ENCODE data around the gene OPTC.

Gene OPTC

DNA sequence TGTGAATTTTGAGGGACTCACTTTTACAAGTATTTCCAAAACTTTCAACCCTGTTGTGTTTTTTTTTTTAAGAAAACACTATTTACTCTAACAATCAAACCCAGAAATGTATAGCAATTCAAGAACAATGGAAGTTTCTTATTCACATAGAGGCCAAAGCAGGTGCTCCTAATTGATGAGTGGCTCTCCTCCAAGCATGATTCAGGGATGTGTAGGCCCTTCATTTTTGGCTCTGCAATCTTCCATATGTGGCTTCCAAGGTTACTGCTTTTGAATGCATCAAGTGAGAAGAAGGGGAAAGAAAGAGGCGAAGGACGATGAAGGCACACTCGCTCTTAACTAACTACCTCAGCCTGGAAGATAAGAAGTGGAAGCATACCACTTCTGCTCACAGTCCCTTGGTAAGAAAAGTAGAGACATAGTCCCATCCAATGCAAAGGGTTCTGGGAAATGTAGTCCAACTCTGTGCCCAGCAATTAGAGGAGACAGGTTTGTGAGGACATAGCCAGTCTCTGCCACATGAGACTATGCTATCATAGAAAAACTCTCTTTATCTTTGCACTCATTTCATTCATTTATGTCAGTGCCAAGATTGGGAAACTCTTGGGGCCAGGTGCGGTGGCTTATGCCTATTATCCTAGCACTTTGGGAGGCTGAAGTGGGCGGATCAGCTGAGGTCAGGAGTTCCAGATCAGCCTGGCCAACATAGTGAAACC is 46.0 kb downstream of the OPTC start:
- no peak for DNase-seq (ENCODE audit: low read depth)
- H3K4me3 ChIP-seq (ENCODE audit: low read depth, low read length): no peak overlapping the region
- TF ChIP-seq, protein P1, sequence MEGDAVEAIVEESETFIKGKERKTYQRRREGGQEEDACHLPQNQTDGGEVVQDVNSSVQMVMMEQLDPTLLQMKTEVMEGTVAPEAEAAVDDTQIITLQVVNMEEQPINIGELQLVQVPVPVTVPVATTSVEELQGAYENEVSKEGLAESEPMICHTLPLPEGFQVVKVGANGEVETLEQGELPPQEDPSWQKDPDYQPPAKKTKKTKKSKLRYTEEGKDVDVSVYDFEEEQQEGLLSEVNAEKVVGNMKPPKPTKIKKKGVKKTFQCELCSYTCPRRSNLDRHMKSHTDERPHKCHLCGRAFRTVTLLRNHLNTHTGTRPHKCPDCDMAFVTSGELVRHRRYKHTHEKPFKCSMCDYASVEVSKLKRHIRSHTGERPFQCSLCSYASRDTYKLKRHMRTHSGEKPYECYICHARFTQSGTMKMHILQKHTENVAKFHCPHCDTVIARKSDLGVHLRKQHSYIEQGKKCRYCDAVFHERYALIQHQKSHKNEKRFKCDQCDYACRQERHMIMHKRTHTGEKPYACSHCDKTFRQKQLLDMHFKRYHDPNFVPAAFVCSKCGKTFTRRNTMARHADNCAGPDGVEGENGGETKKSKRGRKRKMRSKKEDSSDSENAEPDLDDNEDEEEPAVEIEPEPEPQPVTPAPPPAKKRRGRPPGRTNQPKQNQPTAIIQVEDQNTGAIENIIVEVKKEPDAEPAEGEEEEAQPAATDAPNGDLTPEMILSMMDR (conservative IDR thresholded peaks at IDR 0.05; ENCODE audit: low read depth, low read length): no peak

DNA sequence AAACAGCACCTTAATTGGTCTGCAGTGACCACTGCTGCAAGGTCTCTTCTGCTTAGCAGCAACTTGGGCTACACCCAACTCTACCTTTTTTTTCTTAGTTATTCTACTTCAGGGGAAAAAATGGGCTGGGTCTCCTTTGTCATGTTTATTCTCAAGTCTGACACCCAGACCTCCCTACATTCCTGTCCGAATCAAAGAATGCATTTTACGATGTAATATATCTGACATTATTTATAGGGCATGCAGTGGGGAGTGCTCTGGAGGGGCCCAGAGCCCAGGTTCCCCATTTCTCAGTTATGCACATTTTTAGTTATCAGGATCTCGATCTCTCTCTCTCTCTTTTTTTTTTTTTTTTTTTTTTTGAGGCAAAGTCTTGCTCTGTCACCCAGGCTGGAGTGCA is 50.5 kb downstream of the OPTC start:
- TF ChIP-seq, protein P1 (conservative IDR thresholded peaks at IDR 0.05; ENCODE audit: low read depth, low read length): no peak
- DNase-seq (ENCODE audit: low read depth): no peak
- no peak overlapping the region for H3K4me3 ChIP-seq (ENCODE audit: low read depth, low read length)

DNA sequence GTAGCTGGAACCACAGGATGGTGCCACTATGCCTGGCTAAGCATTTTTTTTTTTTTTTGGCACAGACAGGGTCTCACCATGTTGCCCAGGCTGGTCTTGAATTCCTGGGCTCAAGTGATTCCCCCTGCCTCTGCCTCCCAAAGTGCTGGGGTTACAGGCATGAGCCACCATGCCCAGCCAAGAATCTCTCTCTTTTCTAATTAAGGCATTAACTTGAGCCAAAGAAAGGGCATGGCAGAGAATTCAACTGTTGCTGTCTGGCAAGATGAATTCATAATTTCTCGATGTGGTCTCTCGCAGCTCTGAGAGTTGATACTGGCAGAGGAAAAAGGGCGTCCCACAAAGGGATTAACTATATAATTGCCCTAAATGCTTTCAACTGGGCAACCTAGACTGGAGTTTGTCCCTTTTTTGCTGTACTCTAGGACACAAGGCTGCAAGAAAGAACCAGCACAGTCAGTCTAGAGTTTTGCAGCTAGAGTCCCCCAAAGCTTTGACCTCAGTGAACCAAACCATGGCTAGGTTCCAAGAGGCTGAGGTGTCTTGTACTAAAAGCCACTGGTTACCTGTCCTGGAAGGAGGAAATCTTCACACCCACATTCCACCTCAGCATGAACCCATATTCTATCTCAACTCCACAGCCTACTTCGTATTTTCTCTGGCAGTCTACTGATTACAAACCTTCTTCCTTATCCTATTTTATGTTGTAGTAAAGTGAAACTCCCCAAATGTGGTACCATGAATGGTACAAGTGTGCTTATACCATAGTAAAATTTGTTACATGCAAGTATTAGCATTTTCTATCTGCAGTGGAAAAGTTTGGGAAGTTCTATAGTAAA is 51.2 kb downstream of the OPTC start:
- no peak for DNase-seq (ENCODE audit: low read depth)
- no peak overlapping the region for H3K4me3 ChIP-seq (ENCODE audit: low read depth, low read length)
- TF ChIP-seq, protein P1 (conservative IDR thresholded peaks at IDR 0.05; ENCODE audit: low read depth, low read length): no peak

DNA sequence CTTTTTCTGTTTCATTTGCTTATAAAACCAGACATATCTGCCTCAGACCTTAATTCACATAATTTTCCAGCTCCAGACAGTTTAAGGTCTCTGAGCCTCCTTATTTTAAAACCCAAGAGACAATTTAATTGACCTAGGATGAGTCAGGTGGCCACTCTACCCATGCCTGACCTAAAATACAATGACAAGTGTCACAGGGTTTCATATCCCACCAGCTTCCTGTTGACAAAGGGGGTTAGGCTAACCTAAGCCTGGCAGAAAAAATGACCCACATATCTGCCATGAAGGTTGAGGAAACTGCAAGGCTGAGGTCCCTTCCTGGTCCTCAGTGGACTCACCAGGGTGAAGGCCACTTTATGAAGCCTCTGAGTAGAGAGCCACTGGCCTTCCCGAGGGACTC is 52.3 kb downstream of the OPTC start:
- DNase-seq (ENCODE audit: low read depth): no peak
- no peak overlapping the region for H3K4me3 ChIP-seq (ENCODE audit: low read depth, low read length)
- TF ChIP-seq, protein P1 (conservative IDR thresholded peaks at IDR 0.05; ENCODE audit: low read depth, low read length): no peak

DNA sequence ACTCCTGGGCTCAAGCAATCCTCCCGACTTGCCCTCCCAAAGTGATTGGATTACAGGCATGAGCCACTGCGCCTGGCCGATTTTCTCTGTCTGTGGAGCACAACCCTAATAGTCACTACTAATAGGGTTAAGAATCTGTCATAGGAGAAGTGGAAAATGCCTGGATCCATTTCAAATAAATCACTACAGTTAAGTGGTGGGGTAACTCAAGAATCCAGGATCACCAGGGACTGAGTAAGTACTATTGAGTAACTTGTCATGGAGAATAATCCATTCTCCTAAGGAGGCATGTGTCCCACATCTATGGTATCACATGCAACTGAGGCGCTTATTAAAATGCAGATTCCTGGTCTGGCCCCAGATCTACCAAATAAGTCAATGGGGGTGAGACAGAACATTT is 53.2 kb downstream of the OPTC start:
- DNase-seq (ENCODE audit: low read depth): no peak
- TF ChIP-seq, protein P1 (conservative IDR thresholded peaks at IDR 0.05; ENCODE audit: low read depth, low read length): no peak
- no peak overlapping the region for H3K4me3 ChIP-seq (ENCODE audit: low read depth, low read length)

DNA sequence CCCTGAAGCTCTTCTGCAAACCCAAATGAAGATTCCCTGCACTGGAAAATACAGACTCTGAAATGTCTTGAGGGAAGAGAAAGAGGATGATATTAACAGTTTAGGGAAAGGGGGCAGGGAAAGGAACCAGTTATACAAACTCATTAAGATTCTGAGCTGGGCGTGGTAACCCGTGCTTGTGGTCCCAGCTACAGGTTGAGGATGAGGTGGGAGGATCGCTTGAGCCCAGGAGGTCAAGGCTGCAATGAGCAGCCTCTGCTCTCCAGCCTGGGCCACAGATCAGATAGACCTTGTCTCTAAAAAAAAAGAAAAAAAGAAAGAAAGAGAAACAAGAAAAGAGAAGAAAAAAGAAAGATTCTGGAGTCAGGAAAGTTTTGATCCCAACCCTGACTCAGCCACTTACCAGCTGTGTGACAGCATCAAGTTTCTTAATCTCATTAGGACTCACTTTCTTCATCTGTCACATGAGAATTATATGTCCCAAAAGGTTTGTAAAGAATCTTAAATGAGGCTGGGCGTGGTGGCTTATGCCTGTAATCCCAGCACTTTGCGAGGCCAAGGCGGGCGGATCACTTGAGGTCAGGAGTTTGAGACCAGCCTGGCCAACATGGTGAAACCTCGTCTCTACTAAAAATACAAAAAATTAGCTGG is 53.9 kb downstream of the OPTC start:
- no peak overlapping the region for H3K4me3 ChIP-seq (ENCODE audit: low read depth, low read length)
- DNase-seq (ENCODE audit: low read depth): no peak
- TF ChIP-seq, protein P1 (conservative IDR thresholded peaks at IDR 0.05; ENCODE audit: low read depth, low read length): no peak

Data from choroid plexus epithelial cell (primary cell).